Measurements from ENCODE around the gene GJA3.

DNA sequence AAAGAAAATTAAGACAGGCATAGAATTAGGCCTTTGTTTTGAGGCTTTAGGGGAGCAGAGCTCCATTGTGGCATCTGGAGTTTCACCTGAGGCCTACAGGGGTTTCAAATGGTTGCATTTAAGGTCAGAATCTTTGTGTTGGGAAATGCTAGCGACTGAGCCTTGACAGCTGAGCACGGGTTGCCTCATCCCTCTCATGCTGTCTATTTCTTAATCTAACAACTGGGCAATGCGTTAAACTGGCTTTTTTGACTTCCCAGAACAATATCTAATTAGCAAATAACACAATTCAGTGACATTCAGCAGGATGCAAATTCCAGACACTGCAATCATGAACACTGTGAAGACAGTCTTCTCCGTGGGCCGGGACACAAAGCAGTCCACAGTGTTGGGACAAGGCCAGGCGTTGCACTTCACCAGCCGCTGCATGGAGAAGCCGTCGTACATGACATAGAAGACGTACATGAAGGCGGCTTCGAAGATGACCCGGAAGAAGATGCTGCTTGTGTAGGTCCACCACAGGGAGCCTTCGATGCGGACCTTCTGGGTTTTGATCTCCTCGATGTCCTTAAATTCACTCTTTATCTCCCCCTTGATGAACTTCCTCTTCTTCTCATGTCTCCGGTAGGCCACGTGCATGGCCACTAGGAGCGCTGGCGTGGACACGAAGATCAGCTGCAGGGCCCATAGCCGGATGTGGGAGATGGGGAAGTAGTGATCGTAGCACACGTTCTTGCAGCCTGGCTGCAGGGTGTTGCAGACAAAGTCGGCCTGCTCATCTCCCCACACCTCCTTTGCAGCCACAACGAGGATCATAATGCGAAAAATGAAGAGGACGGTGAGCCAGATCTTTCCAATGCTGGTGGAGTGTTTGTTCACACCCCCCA, 28.1 kb upstream of the GJA3 start:
- TF ChIP-seq EZH2 (IDR thresholded peaks at IDR 0.05; ENCODE audit: borderline replicate concordance) (no peak), EZH2phosphoT487 (IDR thresholded peaks at IDR 0.05; ENCODE audit: low read depth, severe bottlenecking, unreplicated experiment) (no peak)
- TF ChIP-seq, protein P1, sequence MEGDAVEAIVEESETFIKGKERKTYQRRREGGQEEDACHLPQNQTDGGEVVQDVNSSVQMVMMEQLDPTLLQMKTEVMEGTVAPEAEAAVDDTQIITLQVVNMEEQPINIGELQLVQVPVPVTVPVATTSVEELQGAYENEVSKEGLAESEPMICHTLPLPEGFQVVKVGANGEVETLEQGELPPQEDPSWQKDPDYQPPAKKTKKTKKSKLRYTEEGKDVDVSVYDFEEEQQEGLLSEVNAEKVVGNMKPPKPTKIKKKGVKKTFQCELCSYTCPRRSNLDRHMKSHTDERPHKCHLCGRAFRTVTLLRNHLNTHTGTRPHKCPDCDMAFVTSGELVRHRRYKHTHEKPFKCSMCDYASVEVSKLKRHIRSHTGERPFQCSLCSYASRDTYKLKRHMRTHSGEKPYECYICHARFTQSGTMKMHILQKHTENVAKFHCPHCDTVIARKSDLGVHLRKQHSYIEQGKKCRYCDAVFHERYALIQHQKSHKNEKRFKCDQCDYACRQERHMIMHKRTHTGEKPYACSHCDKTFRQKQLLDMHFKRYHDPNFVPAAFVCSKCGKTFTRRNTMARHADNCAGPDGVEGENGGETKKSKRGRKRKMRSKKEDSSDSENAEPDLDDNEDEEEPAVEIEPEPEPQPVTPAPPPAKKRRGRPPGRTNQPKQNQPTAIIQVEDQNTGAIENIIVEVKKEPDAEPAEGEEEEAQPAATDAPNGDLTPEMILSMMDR (IDR thresholded peaks at IDR 0.05; ENCODE audit: poor library complexity): no peak

Measured in hepatocyte (in vitro differentiated cells).